Panc1 (cell line): ENCODE data around the gene SLC25A39. TPM values are rescaled to one million over a fixed set of nuclear protein-coding genes. Genes with fewer than 3 reads are reported as not detected.
"Not testable (repeated sequence)": the region's sequence is repeated elsewhere in the genome, so short reads cannot be mapped to it uniquely, and the experiment has no call there.

ENCODE experiments used
- ATAC-seq: fragments of 200-7000 bp; cut with Tn5 transposase; 2 replicates; pipeline ENCODE4 v1.9.1; 2020; ENCODE audit warnings: mild to moderate bottlenecking, moderate library complexity
- BruUV-seq: library from RNA; stranded (reverse); fragments of 400-500 nt; replicated peaks from 2 replicates; lab custom pipeline; 2021; lab: Mats Ljungman, UMichigan
- CTCF ChIA-PET: fragments of 300-600 bp; sonication (Branson Sonifier 250); formaldehyde crosslinking; loops from one replicate; lab custom pipeline; 2022; ENCODE audit warnings: antibody characterized with exemption; lab: Charles Lee
- POLR2A ChIA-PET: fragments of 300-600 bp; sonication (Branson Sonifier 250); formaldehyde crosslinking; loops from one replicate; lab custom pipeline; 2022; ENCODE audit warnings: antibody characterized with exemption; lab: Charles Lee
- DNase-seq: peaks from one replicate; pipeline ENCODE4 v3.0.0-alpha.2; 2010; ENCODE audit warnings: low read depth, low spot score
- H3K27ac ChIP-seq: 2 replicates; pipeline ENCODE4 v1.5.1; 2011; ENCODE audit warnings: mild to moderate bottlenecking, low read length, inconsistent platforms
- H3K27me3 ChIP-seq: fragments of 200-500 bp; sonication (Bioruptor generic); 2 replicates; pipeline ENCODE4 v1.6.0; 2014; ENCODE audit warnings: low read length, inconsistent platforms; ENCODE audit not compliant: control insufficient read depth, insufficient read depth
- H3K36me3 ChIP-seq: fragments of 200-500 bp; sonication (Bioruptor generic); 2 replicates; pipeline ENCODE4 v1.5.1; 2014; ENCODE audit warnings: inconsistent platforms, mild to moderate bottlenecking, low read length, moderate library complexity; ENCODE audit not compliant: control insufficient read depth, insufficient read depth
- H3K4me1 ChIP-seq: 2 replicates; pipeline ENCODE4 v1.5.1; 2011; ENCODE audit warnings: inconsistent platforms, mild to moderate bottlenecking, low read length, moderate library complexity; ENCODE audit not compliant: control insufficient read depth, insufficient read depth
- H3K4me3 ChIP-seq, 2 experiments: 2 replicates each; pipeline ENCODE4 v1.5.1; 2011 to 2012; ENCODE audit warnings: low read depth in 2 of 2, low read length in 2 of 2, mild to moderate bottlenecking in 2 of 2, inconsistent platforms in 1 of 2, moderate library complexity in 1 of 2
- H3K9me3 ChIP-seq: fragments of 200-500 bp; sonication (Bioruptor generic); 2 replicates; pipeline ENCODE4 v1.5.1; 2014; ENCODE audit warnings: low read depth, mild to moderate bottlenecking, inconsistent platforms, low read length, moderate library complexity; ENCODE audit not compliant: control insufficient read depth, insufficient read depth
- CTCF ChIP-seq: fragments of 450-650 bp; IDR thresholded peaks from 2 replicates; pipeline ENCODE4 v1.5.1; 2017; ENCODE audit warnings: mild to moderate bottlenecking
- POLR2AphosphoS5 ChIP-seq: IDR thresholded peaks from 2 replicates; pipeline ENCODE4 v1.6.1; 2012; ENCODE audit warnings: mild to moderate bottlenecking, low read depth, low read length, moderate library complexity
- SIN3A ChIP-seq: IDR thresholded peaks from 2 replicates; pipeline ENCODE4 v1.6.1; 2012; ENCODE audit warnings: low read depth, mild to moderate bottlenecking, low read length, moderate library complexity, borderline replicate concordance; ENCODE audit not compliant: insufficient read depth
- TCF7L2 ChIP-seq: IDR thresholded peaks from 2 replicates; pipeline ENCODE4 v1.6.1; 2011; ENCODE audit warnings: mild to moderate bottlenecking, low read depth, low read length, inconsistent platforms
- in situ Hi-C: cut with HindIII; loops from 2 replicates; pipeline ENCODE4 v1.10.0; 2016; ENCODE audit warnings: low sequenced_read_pairs, low pct_unique_long_range_greater_than_20kb
- intact Hi-C: fragments of 100-400 bp; cut with micrococcal nuclease; formaldehyde crosslinking; loops from one replicate; pipeline ENCODE4 v1.10.0; 2022; ENCODE audit not compliant: unreplicated experiment
- total RNA-seq: library from RNA; stranded (reverse); gene quantifications from one replicate; pipeline ENCODE4 v1.2.1, GENCODE V29; 2021; ENCODE audit not compliant: unreplicated experiment
- TF ChIP-seq, protein P1 (sequence below), 2 experiments: IDR thresholded peaks; 2 replicates each; pipeline ENCODE4 v1.6.1; 2011 to 2012; ENCODE audit warnings: low read depth in 2 of 2, control low read depth in 1 of 2, low read length in 1 of 2, mild to moderate bottlenecking in 1 of 2, moderate library complexity in 1 of 2; ENCODE audit not compliant: insufficient read depth in 1 of 2

The SLC25A39 gene
- total RNA-seq, 1 experiment from 2014 or later = 138 TPM

GRCh38 chr17:44344939-44345453, 20.4 kb upstream of the SLC25A39 start, which contains the start of gene GRN:
Gene GRN (plus strand): TSS chr17:44345302. CDS start chr17:44349165, 3,863 bp downstream.
- intact Hi-C loops (no loop called here), in situ Hi-C loops (no loop called here)
- H3K27me3 ChIP-seq = no peaks in the 10 kb centered on the region
- peak within 1 kb of the TSS; percentile 86 for H3K27ac ChIP-seq
- CTCF ChIA-PET = interaction anchor here (0.6 kb wide), 1 partner anchor 355 kb away, joined by 11 read pairs; no protein-coding TSS in a partner anchor
- POLR2A ChIA-PET = interaction anchor here (1.3 kb wide), 1 partner anchor 11 kb away, joined by 3 read pairs; no protein-coding TSS in a partner anchor
- no TSS peak for BruUV-seq
- no peaks in the 10 kb centered on the region for H3K4me1 ChIP-seq
- H3K4me3 ChIP-seq = peak within 1 kb of the TSS; percentile 95
- H3K9me3 ChIP-seq = no peaks in the 10 kb centered on the region
- TF ChIP-seq SIN3A = peak; percentile 88
- TF ChIP-seq, protein P1, sequence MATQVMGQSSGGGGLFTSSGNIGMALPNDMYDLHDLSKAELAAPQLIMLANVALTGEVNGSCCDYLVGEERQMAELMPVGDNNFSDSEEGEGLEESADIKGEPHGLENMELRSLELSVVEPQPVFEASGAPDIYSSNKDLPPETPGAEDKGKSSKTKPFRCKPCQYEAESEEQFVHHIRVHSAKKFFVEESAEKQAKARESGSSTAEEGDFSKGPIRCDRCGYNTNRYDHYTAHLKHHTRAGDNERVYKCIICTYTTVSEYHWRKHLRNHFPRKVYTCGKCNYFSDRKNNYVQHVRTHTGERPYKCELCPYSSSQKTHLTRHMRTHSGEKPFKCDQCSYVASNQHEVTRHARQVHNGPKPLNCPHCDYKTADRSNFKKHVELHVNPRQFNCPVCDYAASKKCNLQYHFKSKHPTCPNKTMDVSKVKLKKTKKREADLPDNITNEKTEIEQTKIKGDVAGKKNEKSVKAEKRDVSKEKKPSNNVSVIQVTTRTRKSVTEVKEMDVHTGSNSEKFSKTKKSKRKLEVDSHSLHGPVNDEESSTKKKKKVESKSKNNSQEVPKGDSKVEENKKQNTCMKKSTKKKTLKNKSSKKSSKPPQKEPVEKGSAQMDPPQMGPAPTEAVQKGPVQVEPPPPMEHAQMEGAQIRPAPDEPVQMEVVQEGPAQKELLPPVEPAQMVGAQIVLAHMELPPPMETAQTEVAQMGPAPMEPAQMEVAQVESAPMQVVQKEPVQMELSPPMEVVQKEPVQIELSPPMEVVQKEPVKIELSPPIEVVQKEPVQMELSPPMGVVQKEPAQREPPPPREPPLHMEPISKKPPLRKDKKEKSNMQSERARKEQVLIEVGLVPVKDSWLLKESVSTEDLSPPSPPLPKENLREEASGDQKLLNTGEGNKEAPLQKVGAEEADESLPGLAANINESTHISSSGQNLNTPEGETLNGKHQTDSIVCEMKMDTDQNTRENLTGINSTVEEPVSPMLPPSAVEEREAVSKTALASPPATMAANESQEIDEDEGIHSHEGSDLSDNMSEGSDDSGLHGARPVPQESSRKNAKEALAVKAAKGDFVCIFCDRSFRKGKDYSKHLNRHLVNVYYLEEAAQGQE (IDR thresholded peaks at IDR 0.05; ENCODE audit: insufficient read depth in 1 of 2, low read depth in 2 of 2, low read length in 1 of 2) = no peak
- no peak for TF ChIP-seq TCF7L2
- TF ChIP-seq CTCF = no peak
- TF ChIP-seq POLR2AphosphoS5 = peak; percentile 62
- peak; percentile 98 for ATAC-seq
- peaks cover 4% of the 10 kb centered on the region; the same call in 1 of the 2 replicates for H3K36me3 ChIP-seq
- DNase-seq = peak; percentile 87

DNA sequence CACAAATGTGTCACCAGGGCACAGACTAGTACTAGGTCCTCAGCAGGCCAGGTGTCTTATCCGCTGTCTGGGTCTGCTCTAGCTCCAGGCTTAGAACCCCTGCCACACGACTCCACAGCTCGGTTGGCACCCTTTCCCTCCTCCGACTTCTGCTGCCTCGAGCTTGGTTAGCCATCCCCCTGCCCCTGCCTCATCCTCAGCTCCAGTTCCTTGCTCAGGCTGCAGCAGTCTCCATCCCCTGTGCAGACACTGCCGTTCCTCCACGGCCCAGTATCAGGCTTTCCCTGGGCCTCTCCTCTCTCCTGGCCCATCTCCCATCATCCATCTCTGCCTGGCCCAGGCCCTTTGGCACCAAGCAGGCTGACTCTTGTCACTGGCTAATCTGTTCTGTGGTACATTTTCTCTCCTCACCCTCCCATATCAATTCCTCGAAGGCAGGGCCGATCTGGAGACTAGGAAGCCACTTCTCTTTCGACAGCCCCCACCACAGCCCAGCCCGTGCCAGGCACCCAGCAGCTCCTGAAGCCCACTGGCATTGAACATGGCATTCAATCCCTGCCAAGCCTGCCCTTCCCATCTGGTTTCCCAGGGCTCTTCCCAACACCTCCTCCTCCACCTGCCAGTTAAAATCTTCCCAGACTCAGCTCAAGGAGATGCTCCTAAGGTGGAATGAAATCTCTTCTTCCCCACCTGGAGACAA, 19.0 kb upstream of the SLC25A39 start:
- BruUV-seq = no TSS peak
- peak overlapping the region; percentile 48; the same call in 1 of the 2 replicates for H3K27ac ChIP-seq
- ChIA-PET POLR2A (no interaction called here), CTCF (no interaction called here)
- no peaks in the 10 kb centered on the region for H3K27me3 ChIP-seq
- H3K4me1 ChIP-seq = no peaks in the 10 kb centered on the region
- no peak for DNase-seq
- H3K4me3 ChIP-seq = no peak overlapping the region
- intact Hi-C loops = no loop called here
- TF ChIP-seq, protein P1 (IDR thresholded peaks at IDR 0.05; ENCODE audit: insufficient read depth in 1 of 2, low read depth in 2 of 2, low read length in 1 of 2) = no peak
- TF ChIP-seq SIN3A = no peak
- no peak for TF ChIP-seq CTCF
- no peak for TF ChIP-seq POLR2AphosphoS5
- no peak for TF ChIP-seq TCF7L2
- ATAC-seq = no peak
- no peaks in the 10 kb centered on the region for H3K9me3 ChIP-seq
- in situ Hi-C loops = no loop called here
- H3K36me3 ChIP-seq = peaks cover 4% of the 10 kb centered on the region; the same call in 1 of the 2 replicates

DNA sequence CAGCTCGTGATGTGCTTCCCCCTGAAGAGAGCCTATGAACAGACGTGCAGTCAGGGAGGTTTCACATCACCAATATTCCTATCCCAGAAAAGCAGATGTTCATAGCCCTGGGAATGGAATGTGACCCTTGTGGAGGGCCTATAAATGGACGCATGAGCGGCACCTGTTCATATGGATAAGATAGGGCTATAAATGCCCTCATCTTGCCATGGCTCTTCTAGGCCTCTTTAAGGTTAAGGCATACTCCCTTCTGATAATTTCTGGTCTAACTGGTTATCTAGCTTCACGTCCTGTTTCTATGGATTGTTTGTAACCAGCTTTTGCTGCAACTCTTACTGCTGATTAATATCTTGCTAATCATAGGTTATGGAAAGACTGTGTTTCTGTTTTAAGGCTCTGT, 15.9 kb upstream of the SLC25A39 start:
- ATAC-seq, H3K9me3 ChIP-seq, CTCF ChIA-PET, intact Hi-C loops, H3K4me1 ChIP-seq, DNase-seq, H3K27ac ChIP-seq, H3K27me3 ChIP-seq, BruUV-seq, POLR2A ChIA-PET, H3K36me3 ChIP-seq, H3K4me3 ChIP-seq, in situ Hi-C loops: not testable (repeated sequence)
